ENCODE data around the gene BAHCC1.

DNA sequence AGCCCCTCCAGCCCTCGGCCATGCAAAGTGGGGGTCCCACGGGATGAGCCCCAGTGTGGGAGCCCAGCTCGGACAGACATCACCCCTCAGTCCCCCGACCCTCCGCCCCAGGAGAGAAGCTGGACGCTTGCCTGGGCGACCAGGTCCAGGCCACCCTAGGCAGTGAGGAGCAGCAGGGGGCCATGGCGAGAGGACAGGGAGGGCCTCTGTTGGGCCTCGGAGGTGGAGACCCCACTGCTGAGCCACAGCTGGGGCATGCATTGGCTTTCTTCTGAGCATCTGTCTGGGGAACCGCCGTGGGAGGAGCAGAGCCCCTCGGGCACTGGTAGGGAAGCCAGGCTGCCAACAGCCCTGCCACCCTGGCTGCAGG is 104.3 kb downstream of the BAHCC1 start:
- no peak for TF ChIP-seq EZH2phosphoT487 (IDR thresholded peaks at IDR 0.05; ENCODE audit: borderline replicate concordance, low read length)
- no peak for TF ChIP-seq CTCF (IDR thresholded peaks at IDR 0.05; ENCODE audit: low read depth, low read length, poor library complexity, severe bottlenecking)
